SK-N-SH (cell line): ENCODE measurements around the gene VPS13C. TPM values are rescaled to one million over a fixed set of nuclear protein-coding genes. Genes with fewer than 3 reads are reported as not detected.

Source experiments
- CTCF ChIA-PET: fragments of 300-600, 350-600 bp; formaldehyde crosslinking; extraction: SDS; loops from one replicate; lab custom pipeline; 2021; lab: Yijun Ruan, JAX
- POLR2A ChIA-PET: fragments of 350-600 bp; sonication (Branson Sonifier 250); formaldehyde crosslinking; extraction: SDS; loops from one replicate; lab custom pipeline; 2020; ENCODE audit warnings: antibody characterized with exemption, inconsistent platforms; lab: Yijun Ruan, JAX
- DNase-seq: peaks from one replicate; pipeline ENCODE4 v3.0.0; 2012
- H2AFZ ChIP-seq: fragments of 200-600 bp; sonication (generic); 2 replicates; pipeline ENCODE4 v1.8.1; 2016; ENCODE audit warnings: antibody characterized with exemption, mild to moderate bottlenecking, low read depth
- H3F3A ChIP-seq: fragments of 200-600 bp; sonication (generic); replicated peaks from 2 replicates; pipeline ENCODE3; 2016; ENCODE audit warnings: antibody characterized with exemption, mild to moderate bottlenecking; ENCODE audit not compliant: insufficient read depth
- H3K27ac ChIP-seq, 2 experiments: fragments of 200-500 bp in 1 of 2; fragments of 200-600 bp in 1 of 2; sonication (Bioruptor generic) in 1 of 2; sonication (generic), shearing (Covaris generic) in 1 of 2; 2 replicates each; pipeline versions ENCODE4 v1.5.1 to v1.6.1; 2014 to 2016; ENCODE audit warnings: low read depth in 2 of 2, inconsistent platforms in 1 of 2, low read length in 1 of 2, mild to moderate bottlenecking in 1 of 2, mixed read lengths in 1 of 2
- H3K27me3 ChIP-seq: fragments of 200-600 bp; sonication (generic), shearing (Covaris generic); 2 replicates; pipeline ENCODE4 v1.6.1; 2016; ENCODE audit warnings: mixed run types; ENCODE audit not compliant: insufficient read depth
- H3K36me3 ChIP-seq, 2 experiments: fragments of 200-500 bp in 1 of 2; fragments of 200-600 bp in 1 of 2; sonication (Bioruptor generic) in 1 of 2; sonication (generic) in 1 of 2; replicated peaks in 1 of 2; 2 replicates each; pipeline versions ENCODE3 to v1.5.1; 2014 to 2016; ENCODE audit warnings: low read length in 1 of 2, mild to moderate bottlenecking in 1 of 2; ENCODE audit not compliant: insufficient read depth in 2 of 2, control insufficient read depth in 1 of 2
- H3K4me1 ChIP-seq, 2 experiments: fragments of 200-500 bp in 1 of 2; fragments of 200-600 bp in 1 of 2; sonication (Bioruptor generic) in 1 of 2; sonication (generic), shearing (Covaris generic) in 1 of 2; 2 replicates each; pipeline versions ENCODE4 v1.5.1 to v1.6.1; 2014 to 2016; ENCODE audit warnings: low read depth in 1 of 2, low read length in 1 of 2, mixed run types in 1 of 2; ENCODE audit not compliant: insufficient read depth in 2 of 2, control insufficient read depth in 1 of 2
- H3K4me2 ChIP-seq: fragments of 200-600 bp; sonication (generic), shearing (Covaris generic); 2 replicates; pipeline ENCODE4 v1.6.1; 2017; ENCODE audit warnings: mixed run types
- H3K4me3 ChIP-seq, 2 experiments: fragments of 200-500 bp in 1 of 2; fragments of 200-600 bp in 1 of 2; sonication (Bioruptor generic) in 1 of 2; sonication (generic), shearing (Covaris generic) in 1 of 2; 2 replicates each; pipeline versions ENCODE4 v1.5.1 to v1.8.1; 2014 to 2016; ENCODE audit warnings: low read depth in 2 of 2, inconsistent platforms in 1 of 2, low read length in 1 of 2, mild to moderate bottlenecking in 1 of 2, mixed read lengths in 1 of 2, moderate library complexity in 1 of 2
- H3K79me2 ChIP-seq: fragments of 200-600 bp; sonication (generic); 2 replicates; pipeline ENCODE4 v1.8.1; 2017; ENCODE audit warnings: mild to moderate bottlenecking; ENCODE audit not compliant: insufficient read depth
- H3K9ac ChIP-seq: fragments of 200-600 bp; sonication (generic); 2 replicates; pipeline ENCODE4 v1.6.1; 2017; ENCODE audit warnings: mixed run types
- H3K9me2 ChIP-seq: fragments of 200-600 bp; sonication (generic); 2 replicates; pipeline ENCODE4 v1.6.1; 2017; ENCODE audit warnings: mixed run types
- H3K9me3 ChIP-seq: fragments of 200-600 bp; sonication (generic); 2 replicates; pipeline ENCODE4 v1.6.1; 2017; ENCODE audit warnings: mixed run types, mild to moderate bottlenecking, moderate library complexity
- H4K20me1 ChIP-seq: fragments of 200-600 bp; sonication (generic); 2 replicates; pipeline ENCODE4 v1.6.1; 2017; ENCODE audit warnings: mild to moderate bottlenecking, mixed run types; ENCODE audit not compliant: insufficient read depth
- CTCF ChIP-seq: fragments of 200-600 bp; sonication (generic); IDR thresholded peaks from 2 replicates; pipeline ENCODE4 v1.6.1; 2017; ENCODE audit warnings: antibody characterized with exemption, mild to moderate bottlenecking, moderate library complexity
- ELF1 ChIP-seq: IDR thresholded peaks from 2 replicates; pipeline ENCODE4 v1.4.0; 2012
- EP300 ChIP-seq, 2 experiments: IDR thresholded peaks; 2 replicates each; pipeline versions ENCODE4 v1.4.0 to v1.6.1; 2012; ENCODE audit warnings: borderline replicate concordance in 1 of 2, low read depth in 1 of 2, low read length in 1 of 2
- EZH2phosphoT487 ChIP-seq: fragments of 200-600 bp; sonication (generic); IDR thresholded peaks from 2 replicates; pipeline ENCODE4 v1.6.1; 2017; ENCODE audit warnings: low read depth, mixed run types, mild to moderate bottlenecking, antibody characterized with exemption, moderate library complexity, borderline replicate concordance
- FOSL2 ChIP-seq: IDR thresholded peaks from 2 replicates; pipeline ENCODE4 v1.4.0; 2012; ENCODE audit warnings: low read depth, mild to moderate bottlenecking, moderate library complexity, borderline replicate concordance
- FOXJ3 ChIP-seq: sonication (generic); formaldehyde crosslinking; IDR thresholded peaks from 2 replicates; pipeline ENCODE4 v1.5.1; 2020; ENCODE audit warnings: mild to moderate bottlenecking, missing genetic modification reagents
- FOXM1 ChIP-seq: IDR thresholded peaks from 2 replicates; pipeline ENCODE4 v1.4.0; 2012; ENCODE audit warnings: low read depth, mild to moderate bottlenecking
- GABPA ChIP-seq: IDR thresholded peaks from 2 replicates; pipeline ENCODE4 v1.4.0; 2012; ENCODE audit warnings: low read depth, mild to moderate bottlenecking
- GATA2 ChIP-seq: sonication (generic); formaldehyde crosslinking; IDR thresholded peaks from 2 replicates; pipeline ENCODE4 v1.5.0; 2020; ENCODE audit warnings: mild to moderate bottlenecking, missing genetic modification reagents
- JUND ChIP-seq: IDR thresholded peaks from 2 replicates; pipeline ENCODE4 v1.4.0; 2012
- MXI1 ChIP-seq: IDR thresholded peaks from 2 replicates; pipeline ENCODE4 v1.6.1; 2012; ENCODE audit warnings: mild to moderate bottlenecking, low read depth, low read length, improper control_type of control experiment
- NFIC ChIP-seq: IDR thresholded peaks from 2 replicates; pipeline ENCODE4 v1.4.0; 2012; ENCODE audit warnings: borderline replicate concordance
- NRF1 ChIP-seq: IDR thresholded peaks from 2 replicates; pipeline ENCODE4 v1.6.1; 2012; ENCODE audit warnings: low read depth, mild to moderate bottlenecking, low read length
- POLR2AphosphoS5 ChIP-seq: IDR thresholded peaks from 2 replicates; pipeline ENCODE4 v1.6.1; 2012; ENCODE audit warnings: low read depth, low read length
- RCOR1 ChIP-seq: fragments of 150-350 bp; IDR thresholded peaks from 2 replicates; pipeline ENCODE4 v1.6.1; 2017; ENCODE audit warnings: antibody characterized with exemption, low read length
- REST ChIP-seq: IDR thresholded peaks from 2 replicates; pipeline ENCODE4 v1.6.1; 2012; ENCODE audit warnings: mild to moderate bottlenecking, low read depth, low read length, moderate library complexity
- RXRA ChIP-seq: IDR thresholded peaks from 2 replicates; pipeline ENCODE4 v1.4.0; 2012; ENCODE audit warnings: low read depth, mild to moderate bottlenecking, borderline replicate concordance
- SIN3A ChIP-seq: IDR thresholded peaks from 2 replicates; pipeline ENCODE4 v1.6.1; 2012; ENCODE audit warnings: low read depth, mild to moderate bottlenecking, low read length, moderate library complexity, borderline replicate concordance
- TAF1 ChIP-seq: IDR thresholded peaks from 2 replicates; pipeline ENCODE4 v1.6.1; 2012; ENCODE audit warnings: low read depth, mild to moderate bottlenecking, low read length, moderate library complexity, borderline replicate concordance
- TCF12 ChIP-seq: IDR thresholded peaks from 2 replicates; pipeline ENCODE4 v1.4.0; 2012
- TEAD4 ChIP-seq: IDR thresholded peaks from 2 replicates; pipeline ENCODE4 v1.4.0; 2012; ENCODE audit warnings: mild to moderate bottlenecking, borderline replicate concordance; ENCODE audit not compliant: insufficient read depth
- YY1 ChIP-seq: IDR thresholded peaks from 2 replicates; pipeline ENCODE4 v1.4.0; 2012; ENCODE audit warnings: low read depth, mild to moderate bottlenecking
- ZBTB33 ChIP-seq: IDR thresholded peaks from 2 replicates; pipeline ENCODE4 v1.4.0; 2012; ENCODE audit warnings: low read depth, borderline replicate concordance
- WGBS: methylation state at CpG from one replicate; pipeline ENCODE4 v1.1.6; 2017; ENCODE audit warnings: low lambda C conversion rate; 5-methylcytosine and 5-hydroxymethylcytosine counted together
- polyA plus RNA-seq, 3 experiments: library from polyadenylated mRNA; depleted of rRNA; stranded (reverse); fragments of >200 nt; gene quantifications; 2 replicates each; pipeline ENCODE4 v1.2.3, GENCODE V29; 2012
- TF ChIP-seq, protein P1 (sequence below): IDR thresholded peaks from 2 replicates; pipeline ENCODE4 v1.4.0; 2012; ENCODE audit warnings: low read depth

The VPS13C gene
- 5.7 and 6.9 TPM in 2 replicates for polyA plus RNA-seq (2012; rRNA removed)
- 8.2 and 8.3 TPM in 2 replicates for polyA plus RNA-seq (2012; cell fraction: cytosol; rRNA removed)
- 9.0 and 18.3 TPM in 2 replicates for polyA plus RNA-seq (2012; cell fraction: nucleus; rRNA removed)

DNA sequence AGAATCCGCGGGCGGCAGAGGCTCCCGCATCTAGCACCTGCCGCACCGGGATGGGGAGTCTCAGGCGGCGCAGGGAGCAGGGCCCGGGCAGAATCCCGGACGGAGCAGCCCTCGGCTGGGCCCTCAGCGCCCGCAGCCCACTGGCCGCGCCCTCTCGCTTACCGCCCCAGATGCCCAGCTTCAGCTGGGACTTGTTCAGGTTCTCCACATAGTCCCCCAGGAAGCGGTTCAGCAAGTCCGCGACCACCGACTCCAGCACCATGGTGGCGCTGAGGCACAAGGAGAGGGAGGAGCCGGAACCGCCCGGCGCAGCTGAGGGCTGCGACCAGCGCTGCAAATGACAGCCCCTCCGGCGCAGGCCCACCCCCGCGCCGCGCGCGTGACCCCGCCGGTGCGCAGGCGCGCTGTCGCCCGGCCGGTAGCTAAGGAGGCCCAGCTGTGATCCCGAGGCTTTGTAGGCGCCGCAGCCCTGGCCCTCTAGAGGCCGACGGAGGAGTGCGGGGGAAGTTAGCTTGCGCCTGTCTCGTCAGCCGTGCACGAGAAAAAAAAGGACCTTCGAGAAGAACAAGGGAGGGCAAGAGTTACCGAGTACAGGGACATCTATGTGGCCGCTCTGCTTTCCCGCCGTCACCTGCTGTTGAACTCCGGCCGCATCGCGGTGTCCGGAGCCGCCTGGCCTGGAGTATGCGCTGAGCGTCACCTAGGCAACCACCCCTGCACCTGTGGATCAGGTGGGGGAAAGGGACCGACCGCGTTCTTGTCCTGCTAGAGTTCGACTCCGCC is at the start of gene VPS13C:
Gene VPS13C (minus strand): TSS at position 335 of the 783 bp plus-strand sequence. CDS start 73 bp downstream, at position 262.
- peaks cover 0 to 7% of the 10 kb centered on the region in 2 experiments; a peak in 2 of 4 replicates for H3K4me1 ChIP-seq
- ChIA-PET POLR2A (interaction anchor here (1.2 kb wide), 1 partner anchor 105 kb away, joined by 3 read pairs; the partner anchor contains the start of gene C2CD4B), CTCF (interaction anchor here (0.6 to 4.7 kb wide), 43 partner anchors 8 to 1092 kb away, joined by 3 to 27 read pairs (median 4); partner anchors contain the start of gene C2CD4B)
- peak within 1 kb of the TSS; percentile 89 for H3K4me2 ChIP-seq
- H3K79me2 ChIP-seq = peaks cover 46% of the 10 kb centered on the region
- H2AFZ ChIP-seq = peak within 1 kb of the TSS; percentile 96
- H3K4me3 ChIP-seq = peak within 1 kb of the TSS; percentile 74 to 92
- peak; percentile 98 for DNase-seq
- H3K27me3 ChIP-seq = no peaks in the 10 kb centered on the region
- peaks cover 11% of the 10 kb centered on the region; the same call in 1 of the 2 replicates for H4K20me1 ChIP-seq
- WGBS = 1% methylated on average over 13 of the region's 73 CpGs
- peak within 1 kb of the TSS; percentile 78 for H3K9ac ChIP-seq
- no peaks in the 10 kb centered on the region for H3K9me3 ChIP-seq
- peaks cover 8% of the 10 kb centered on the region for H3F3A ChIP-seq
- H3K36me3 ChIP-seq = peaks cover 0 to 2% of the 10 kb centered on the region in 2 experiments
- no peaks in the 10 kb centered on the region for H3K9me2 ChIP-seq
- H3K27ac ChIP-seq = peak within 1 kb of the TSS; percentile 76 to 91
- TF ChIP-seq MXI1 = peak; percentile 91
- peak; percentile 53; the same call in 1 of the 2 replicates for TF ChIP-seq REST
- TF ChIP-seq TCF12 = no peak
- TF ChIP-seq NRF1 = peak; percentile 96
- TF ChIP-seq FOXM1 = no peak
- TF ChIP-seq GABPA = no peak
- no peak for TF ChIP-seq EZH2phosphoT487
- TF ChIP-seq YY1 = no peak
- TF ChIP-seq TEAD4 = no peak
- TF ChIP-seq FOXJ3 (CRISPR knock-in tag) = no peak; the same call in 1 of the 2 replicates
- no peak for TF ChIP-seq JUND
- TF ChIP-seq, protein P1, sequence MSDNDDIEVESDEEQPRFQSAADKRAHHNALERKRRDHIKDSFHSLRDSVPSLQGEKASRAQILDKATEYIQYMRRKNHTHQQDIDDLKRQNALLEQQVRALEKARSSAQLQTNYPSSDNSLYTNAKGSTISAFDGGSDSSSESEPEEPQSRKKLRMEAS = peak; percentile 72; the same call in 1 of the 2 replicates
- TF ChIP-seq RXRA = no peak
- TF ChIP-seq ELF1 = no peak
- TF ChIP-seq FOSL2 = no peak
- no peak; the same call in none of the 2 replicates for TF ChIP-seq TAF1
- TF ChIP-seq GATA2 (CRISPR knock-in tag) = no peak
- TF ChIP-seq POLR2AphosphoS5 = peak; percentile 52; the same call in 1 of the 2 replicates
- 0 out of 4 replicates have a peak, but pooled peaks of 1 of the 2 experiments have one; percentile 12 for TF ChIP-seq EP300 (IDR thresholded peaks at IDR 0.05; ENCODE audit: borderline replicate concordance in 1 of 2, low read depth in 1 of 2, low read length in 1 of 2)
- peak; percentile 75 for TF ChIP-seq CTCF
- no peak; the same call in 1 of the 2 replicates for TF ChIP-seq SIN3A
- no peak for TF ChIP-seq ZBTB33
- no peak for TF ChIP-seq NFIC
- TF ChIP-seq RCOR1 = peak; percentile 68
